GM19099 (cell line): ENCODE measurements around the gene WASHC3.

Source experiments
- POLR2A ChIP-seq: IDR thresholded peaks from 3 replicates; pipeline ENCODE4 v1.6.1; 2011; ENCODE audit warnings: low read depth; ENCODE audit not compliant: insufficient read length; ENCODE audit errors: extremely low read depth

WASHC3 gene

GRCh38 chr12:102054345-102054744 lies 7.4 kb downstream of the WASHC3 start:
- no peak for TF ChIP-seq POLR2A

GRCh38 chr12:102053062-102053349 lies 8.8 kb downstream of the WASHC3 start:
- no peak for TF ChIP-seq POLR2A

- no peak for TF ChIP-seq POLR2A
Observed at GRCh38 chr12:102052192-102053061, 9.4 kb downstream of the WASHC3 start.

- TF ChIP-seq POLR2A: no peak
Observed at GRCh38 chr12:102051431-102051965, 10.3 kb downstream of the WASHC3 start.

GRCh38 chr12:102050660-102051430 lies 10.9 kb downstream of the WASHC3 start:
- no peak for TF ChIP-seq POLR2A

GRCh38 chr12:102043928-102044327 lies 17.9 kb downstream of the WASHC3 start:
- TF ChIP-seq POLR2A: no peak

GRCh38 chr12:102033991-102034745 lies 27.6 kb downstream of the WASHC3 start:
- no peak for TF ChIP-seq POLR2A

GRCh38 chr12:102031852-102032251 lies 29.9 kb downstream of the WASHC3 start:
- TF ChIP-seq POLR2A: no peak

- no peak for TF ChIP-seq POLR2A
Observed at GRCh38 chr12:102029141-102029540, 32.6 kb downstream of the WASHC3 start.

GRCh38 chr12:102026728-102027127 lies 35.1 kb downstream of the WASHC3 start:
- no peak for TF ChIP-seq POLR2A

- no peak for TF ChIP-seq POLR2A
Observed at GRCh38 chr12:102024765-102025164, 37.0 kb downstream of the WASHC3 start.

- TF ChIP-seq POLR2A: no peak
Observed at GRCh38 chr12:102023343-102023930, 38.4 kb downstream of the WASHC3 start.

- TF ChIP-seq POLR2A: no peak
Observed at GRCh38 chr12:102022286-102022685, 39.5 kb downstream of the WASHC3 start.

GRCh38 chr12:102021540-102022246 lies 40.1 kb downstream of the WASHC3 start:
- TF ChIP-seq POLR2A: no peak
